GM21717 (cell line): Measurements from ENCODE around the gene STXBP5L.
"Not testable (repeated sequence)": the region's sequence is repeated elsewhere in the genome, so short reads cannot be mapped to it uniquely, and the experiment has no call there.

ENCODE experiments used
- ATAC-seq: cut with Tn5 transposase; IDR thresholded peaks from one replicate; pipeline ENCODE4 v1.9.1; 2021; ENCODE audit warnings: mild to moderate bottlenecking, moderate library complexity; ENCODE audit not compliant: unreplicated experiment

The STXBP5L gene

DNA sequence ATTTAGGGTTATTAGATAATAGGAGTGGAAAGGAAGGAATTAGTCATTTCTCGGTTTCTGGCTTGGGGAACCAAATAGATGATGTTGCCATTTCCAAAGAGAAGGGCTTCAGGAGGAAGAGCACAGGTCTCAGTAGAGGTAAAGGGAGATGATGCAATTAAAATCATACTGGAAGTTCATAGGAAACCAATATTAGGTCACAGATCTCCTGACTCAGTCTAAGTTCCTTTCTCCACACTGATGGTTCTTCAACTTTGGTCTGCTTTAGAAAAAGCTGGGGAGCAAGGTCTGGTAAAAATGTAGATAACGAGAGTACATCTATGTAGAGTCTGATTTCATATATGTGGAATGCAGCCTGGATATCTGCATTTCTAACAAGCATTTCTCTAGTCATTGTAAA, 506.9 kb downstream of the STXBP5L start:
- ATAC-seq = no peak

GRCh38 chr3:121418182-121418581, 510.2 kb downstream of the STXBP5L start:
- ATAC-seq = no peak

GRCh38 chr3:121424549-121424948, 516.5 kb downstream of the STXBP5L start:
- no peak for ATAC-seq

- no peak for ATAC-seq
These were observed 522.7 kb downstream of the STXBP5L start for GRCh38 chr3:121430664-121431215.

- peak; percentile 97 for ATAC-seq
These were observed 523.9 kb downstream of the STXBP5L start for GRCh38 chr3:121431726-121432517.

DNA sequence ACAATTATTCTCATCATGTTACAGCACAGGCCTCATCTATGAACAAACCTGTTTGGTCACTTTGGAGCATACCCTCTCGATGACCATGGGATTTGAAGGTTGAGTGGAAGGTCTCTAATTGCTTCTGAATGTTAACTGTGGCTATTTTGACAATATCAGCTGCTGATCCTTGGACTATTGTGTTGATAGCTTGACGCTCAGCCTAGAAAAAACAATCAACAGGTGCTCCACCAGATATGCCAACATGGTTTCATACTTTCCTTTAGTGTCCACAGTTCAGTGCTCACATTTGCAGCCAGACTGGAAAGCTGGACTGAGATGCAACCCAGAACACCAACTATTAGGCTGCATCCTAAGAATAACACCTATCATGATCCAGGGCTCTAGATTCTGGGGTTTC, 528.1 kb downstream of the STXBP5L start:
- no peak for ATAC-seq

DNA sequence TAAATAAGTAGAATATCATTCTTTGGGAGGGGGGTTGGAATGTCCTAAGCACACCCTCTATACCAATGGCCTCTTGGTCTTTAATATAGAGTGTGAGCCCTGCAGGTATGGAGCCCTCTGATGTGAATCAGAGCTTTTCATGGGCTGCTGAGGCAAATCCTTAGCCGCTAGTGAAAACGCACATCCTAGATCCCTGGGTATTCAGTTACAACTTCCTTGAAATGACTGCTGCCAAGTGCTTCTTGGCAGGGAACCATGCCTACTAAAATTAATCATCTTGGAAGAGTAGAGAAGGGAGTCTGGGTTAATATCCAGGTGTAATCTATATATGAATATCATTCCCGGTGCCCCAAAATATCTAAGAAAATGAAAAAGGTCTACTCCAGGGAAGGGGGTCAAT, 528.6 kb downstream of the STXBP5L start:
- ATAC-seq = no peak

GRCh38 chr3:121443456-121443855, 535.5 kb downstream of the STXBP5L start:
- no peak for ATAC-seq

DNA sequence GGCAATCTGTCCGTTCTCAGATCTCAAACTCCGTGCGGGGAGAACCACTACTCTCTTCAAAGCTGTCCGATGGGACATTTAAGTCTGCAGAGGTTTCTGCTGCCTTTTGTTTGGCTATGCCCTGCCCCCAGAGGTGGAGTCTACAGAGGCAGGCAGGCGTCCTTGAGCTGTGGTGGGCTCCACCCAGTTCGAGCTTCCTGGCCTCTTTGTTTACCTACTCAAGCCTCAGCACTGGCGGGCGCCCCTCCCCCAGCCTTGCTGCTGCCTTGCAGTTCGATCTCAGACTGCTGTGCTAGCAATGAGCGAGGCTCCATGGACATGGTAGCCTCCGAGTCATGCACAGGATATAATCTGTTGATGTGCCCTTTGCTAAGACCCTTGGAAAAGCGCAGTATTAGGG, 543.7 kb downstream of the STXBP5L start:
- not testable (repeated sequence) for ATAC-seq

DNA sequence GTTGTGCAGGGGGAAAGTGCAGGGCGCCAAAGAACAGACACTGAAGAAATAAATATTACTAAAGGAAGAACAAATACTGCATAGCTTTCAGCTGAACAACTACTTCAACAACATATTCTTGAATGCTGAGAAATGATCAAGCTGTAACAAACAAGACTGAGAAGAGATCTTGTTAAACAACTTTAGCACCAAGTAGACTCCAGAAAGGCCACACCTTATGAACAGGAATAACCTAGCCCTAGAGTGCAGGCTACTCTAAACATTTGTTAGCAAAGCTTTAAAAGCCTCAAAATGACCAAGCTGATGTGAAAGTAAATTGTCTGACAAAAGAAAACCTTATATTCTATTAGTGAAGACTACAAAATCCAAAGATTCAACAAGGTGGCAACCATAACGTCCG, 554.6 kb downstream of the STXBP5L start:
- no peak for ATAC-seq

- ATAC-seq = no peak
These were observed 555.7 kb downstream of the STXBP5L start for GRCh38 chr3:121463745-121464144.

DNA sequence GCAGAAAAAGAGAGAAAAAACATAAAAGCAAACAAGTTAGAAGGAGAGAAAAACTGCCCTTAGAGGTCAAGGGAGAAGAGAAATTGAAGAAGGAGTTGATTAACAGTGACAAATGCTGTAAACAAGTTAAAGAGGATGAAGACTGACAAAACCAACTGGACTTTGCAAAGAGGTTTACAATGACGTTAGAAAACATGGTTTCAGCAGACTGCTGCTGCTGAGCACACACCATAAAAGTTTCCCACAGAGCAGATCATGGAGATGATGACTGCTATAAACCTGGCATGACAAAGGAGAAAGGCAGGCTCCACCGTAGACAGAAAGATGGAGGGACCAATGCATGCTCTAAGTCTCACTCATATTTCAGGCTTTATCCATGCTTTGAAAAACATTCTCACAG, 559.1 kb downstream of the STXBP5L start:
- no peak for ATAC-seq

DNA sequence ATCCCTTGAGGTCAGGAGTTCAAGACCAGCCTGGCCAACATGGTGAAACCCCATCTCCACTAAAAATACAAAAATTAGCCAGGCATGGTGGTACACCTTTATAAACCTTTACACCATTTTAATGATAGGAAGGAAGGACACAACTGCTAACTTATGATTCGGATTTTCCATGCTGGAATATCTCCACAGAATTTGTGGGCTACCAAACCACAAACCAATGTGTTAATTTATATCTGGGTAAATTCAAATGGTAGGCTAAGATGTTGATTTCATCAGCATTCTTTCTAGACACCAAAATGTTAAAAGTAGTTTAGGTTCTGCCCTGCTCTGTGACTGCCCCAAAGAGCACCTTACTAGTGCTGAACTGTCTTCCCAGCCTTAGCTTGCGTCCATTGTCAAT, 565.0 kb downstream of the STXBP5L start:
- ATAC-seq = no peak
